ENCODE data around the gene FAN1. TPM values are rescaled to one million over a fixed set of nuclear protein-coding genes. Genes with fewer than 3 reads are reported as not detected.

The FAN1 gene
- total RNA-seq, 1 experiment from 2014 or later = 10.2 TPM

DNA sequence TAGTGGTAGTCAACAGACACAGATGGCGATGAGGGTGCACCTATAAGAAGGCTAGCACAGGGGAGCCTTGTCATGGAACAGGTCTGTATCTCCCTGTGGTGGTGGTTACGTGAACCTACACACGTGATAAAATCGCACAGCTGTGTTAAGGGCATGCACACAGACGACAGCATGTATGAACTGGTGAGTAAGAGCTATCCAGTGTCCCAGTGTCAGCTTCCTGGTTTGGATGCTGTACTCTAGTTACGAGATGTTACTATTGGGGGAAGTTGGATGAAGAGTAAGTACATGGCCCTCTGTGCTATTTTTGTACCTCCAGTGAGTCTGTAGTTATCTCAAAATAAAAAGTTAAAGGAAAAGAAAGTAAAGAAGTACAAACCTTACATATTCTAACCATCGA is 49.5 kb downstream of the FAN1 start:
- Histone ChIP-seq H3K9me3 (ENCODE audit: insufficient read depth, low read depth) (no peaks in the 10 kb centered on the region), H3K4me1 (replicated peaks; ENCODE audit: insufficient read depth) (peaks cover 7% of the 10 kb centered on the region; the same call in 1 of the 2 replicates), H3K27ac (no peak overlapping the region), H3F3A (ENCODE audit: insufficient read depth, low read depth) (no peaks in the 10 kb centered on the region), H3K79me2 (ENCODE audit: low read depth) (no peaks in the 10 kb centered on the region), H3K27me3 (ENCODE audit: insufficient read depth, low read depth) (no peaks in the 10 kb centered on the region), H4K20me1 (ENCODE audit: insufficient read depth) (no peaks in the 10 kb centered on the region), H3K9me2 (ENCODE audit: insufficient read depth) (no peaks in the 10 kb centered on the region), H3K36me3 (ENCODE audit: low read depth) (no peaks in the 10 kb centered on the region), H3K4me2 (no peak overlapping the region), H2AFZ (no peak overlapping the region), H3K4me3 (no peak overlapping the region)
- no peak for DNase-seq
- CTCF ChIA-PET = no interaction called here
- intact Hi-C loops (cut with micrococcal nuclease; ENCODE audit: unreplicated experiment) = no loop called here
- BruUV-seq (replicated peaks) = no TSS peak
- POLR2A ChIA-PET (ENCODE audit: unreplicated experiment) = no interaction called here
- TF ChIP-seq, protein P1, sequence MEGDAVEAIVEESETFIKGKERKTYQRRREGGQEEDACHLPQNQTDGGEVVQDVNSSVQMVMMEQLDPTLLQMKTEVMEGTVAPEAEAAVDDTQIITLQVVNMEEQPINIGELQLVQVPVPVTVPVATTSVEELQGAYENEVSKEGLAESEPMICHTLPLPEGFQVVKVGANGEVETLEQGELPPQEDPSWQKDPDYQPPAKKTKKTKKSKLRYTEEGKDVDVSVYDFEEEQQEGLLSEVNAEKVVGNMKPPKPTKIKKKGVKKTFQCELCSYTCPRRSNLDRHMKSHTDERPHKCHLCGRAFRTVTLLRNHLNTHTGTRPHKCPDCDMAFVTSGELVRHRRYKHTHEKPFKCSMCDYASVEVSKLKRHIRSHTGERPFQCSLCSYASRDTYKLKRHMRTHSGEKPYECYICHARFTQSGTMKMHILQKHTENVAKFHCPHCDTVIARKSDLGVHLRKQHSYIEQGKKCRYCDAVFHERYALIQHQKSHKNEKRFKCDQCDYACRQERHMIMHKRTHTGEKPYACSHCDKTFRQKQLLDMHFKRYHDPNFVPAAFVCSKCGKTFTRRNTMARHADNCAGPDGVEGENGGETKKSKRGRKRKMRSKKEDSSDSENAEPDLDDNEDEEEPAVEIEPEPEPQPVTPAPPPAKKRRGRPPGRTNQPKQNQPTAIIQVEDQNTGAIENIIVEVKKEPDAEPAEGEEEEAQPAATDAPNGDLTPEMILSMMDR (conservative IDR thresholded peaks at IDR 0.05) = no peak
- no peak for TF ChIP-seq EZH2 (IDR thresholded peaks at IDR 0.05; ENCODE audit: low read depth)

DNA sequence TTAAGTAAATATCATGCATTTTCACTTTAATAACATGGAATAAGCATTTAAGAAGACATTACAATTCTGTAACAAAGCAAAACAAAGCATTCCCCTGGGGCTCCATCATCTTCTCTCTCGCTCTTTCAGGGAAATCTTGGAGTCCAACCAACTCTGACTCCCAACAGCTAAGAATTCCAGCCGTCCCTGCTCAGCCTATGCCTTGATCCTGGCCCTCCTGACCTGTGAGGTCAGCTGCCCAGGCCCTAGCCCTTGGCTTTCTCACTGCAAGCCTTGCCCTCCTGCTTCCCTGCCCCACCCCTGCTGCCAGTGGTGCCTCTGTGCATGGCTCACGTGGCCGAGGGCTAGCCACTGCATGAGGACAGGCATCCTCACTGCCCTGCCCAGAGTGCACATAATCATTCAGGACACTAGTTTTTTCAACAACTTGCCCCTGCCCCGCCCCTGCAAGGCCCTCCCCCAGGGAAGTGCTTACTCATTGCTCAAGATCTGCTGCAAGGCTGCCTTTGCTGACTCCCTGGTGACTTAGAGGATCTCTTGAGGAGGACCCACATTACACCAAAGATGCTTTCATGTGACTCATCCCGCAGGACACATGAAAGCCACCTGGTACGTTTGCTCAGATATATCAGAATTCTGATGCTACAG is 50.1 kb downstream of the FAN1 start:
- Histone ChIP-seq H3K4me3 (no peak overlapping the region), H4K20me1 (ENCODE audit: insufficient read depth) (no peaks in the 10 kb centered on the region), H3K4me1 (replicated peaks; ENCODE audit: insufficient read depth) (peaks cover 7% of the 10 kb centered on the region; the same call in 1 of the 2 replicates), H3K79me2 (ENCODE audit: low read depth) (no peaks in the 10 kb centered on the region), H3K9me3 (ENCODE audit: insufficient read depth, low read depth) (no peaks in the 10 kb centered on the region), H3K9me2 (ENCODE audit: insufficient read depth) (no peaks in the 10 kb centered on the region), H3K4me2 (no peak overlapping the region), H3K36me3 (ENCODE audit: low read depth) (no peaks in the 10 kb centered on the region), H3F3A (ENCODE audit: insufficient read depth, low read depth) (no peaks in the 10 kb centered on the region), H3K27me3 (ENCODE audit: insufficient read depth, low read depth) (no peaks in the 10 kb centered on the region), H2AFZ (no peak overlapping the region), H3K27ac (no peak overlapping the region)
- DNase-seq = peak; percentile 45 to 51
- ChIA-PET CTCF (no interaction called here), POLR2A (ENCODE audit: unreplicated experiment) (no interaction called here)
- intact Hi-C loops (cut with micrococcal nuclease; ENCODE audit: unreplicated experiment) = no loop called here
- no peak for TF ChIP-seq EZH2 (IDR thresholded peaks at IDR 0.05; ENCODE audit: low read depth)
- TF ChIP-seq, protein P1 (conservative IDR thresholded peaks at IDR 0.05) = no peak
- BruUV-seq (replicated peaks) = no TSS peak

DNA sequence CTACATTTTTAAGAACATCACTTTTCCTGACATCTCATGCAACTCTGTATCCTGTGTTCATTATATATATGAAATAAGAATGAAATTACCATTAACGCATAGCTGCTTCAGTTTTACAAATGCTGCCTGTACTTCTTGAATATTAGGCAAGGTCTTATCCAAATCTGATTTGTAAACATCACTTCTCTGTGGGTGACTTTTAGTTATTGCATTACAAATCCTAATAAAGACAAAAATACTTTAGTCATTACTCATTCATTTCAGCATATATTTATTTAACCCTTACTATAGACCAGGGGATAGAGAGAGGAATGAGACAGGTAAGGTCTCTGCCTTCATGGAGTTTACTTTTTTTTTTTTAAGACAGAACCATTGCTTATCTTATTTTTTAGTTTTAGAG is 51.0 kb downstream of the FAN1 start:
- CTCF ChIA-PET = no interaction called here
- intact Hi-C loops (cut with micrococcal nuclease; ENCODE audit: unreplicated experiment) = no loop called here

More for the DNA sequence above, 51.0 kb downstream of the FAN1 start:
- no peak for DNase-seq
- Histone ChIP-seq H3K79me2 (ENCODE audit: low read depth) (no peaks in the 10 kb centered on the region), H3F3A (ENCODE audit: insufficient read depth, low read depth) (no peaks in the 10 kb centered on the region), H3K36me3 (ENCODE audit: low read depth) (no peaks in the 10 kb centered on the region), H3K4me3 (no peak overlapping the region), H3K4me1 (replicated peaks; ENCODE audit: insufficient read depth) (peaks cover 7% of the 10 kb centered on the region; the same call in 1 of the 2 replicates), H3K4me2 (no peak overlapping the region), H2AFZ (no peak overlapping the region), H3K27ac (0 out of 2 replicates have a peak overlapping the region, but pooled peaks have one; percentile 23), H3K9me2 (ENCODE audit: insufficient read depth) (no peaks in the 10 kb centered on the region), H3K9me3 (ENCODE audit: insufficient read depth, low read depth) (no peaks in the 10 kb centered on the region), H3K27me3 (ENCODE audit: insufficient read depth, low read depth) (no peaks in the 10 kb centered on the region), H4K20me1 (ENCODE audit: insufficient read depth) (no peaks in the 10 kb centered on the region)
- POLR2A ChIA-PET (ENCODE audit: unreplicated experiment) = no interaction called here
- BruUV-seq (replicated peaks) = no TSS peak
- TF ChIP-seq EZH2 (IDR thresholded peaks at IDR 0.05; ENCODE audit: low read depth) = no peak

Measured in PC-9 (cell line).